ENCODE measurements around the gene ARHGAP26. TPM values are rescaled to one million over a fixed set of nuclear protein-coding genes. Genes with fewer than 3 reads are reported as not detected.

The ARHGAP26 gene
- total and polyA plus RNA-seq, 4 donors: 1.8 to 16.7 (median 4.1) TPM

GRCh38 chr5:143139585-143139984 is 369.4 kb downstream of the ARHGAP26 start:
- no peak overlapping the region for H3K4me3 ChIP-seq (ENCODE audit: low read depth in 1 of 3, low read length in 3 of 3)
- H3K27me3 ChIP-seq (ENCODE audit: control insufficient read depth in 4 of 4, insufficient read depth in 4 of 4, low read length in 3 of 4): no peaks in the 10 kb centered on the region
- TF ChIP-seq RAD21 (IDR thresholded peaks at IDR 0.05) (no peak), FOXA1 (IDR thresholded peaks at IDR 0.05) (no peak), NR2F2 (IDR thresholded peaks at IDR 0.05) (no peak), HNF4A (conservative IDR thresholded peaks at IDR 0.05) (no peak), YY1 (IDR thresholded peaks at IDR 0.05) (no peak), GABPA (IDR thresholded peaks at IDR 0.05 in 1 of 2, conservative IDR thresholded peaks at IDR 0.05 in 1 of 2) (no peak), EGR1 (IDR thresholded peaks at IDR 0.05; ENCODE audit: low read depth in 2 of 2) (no peak), HNF4G (IDR thresholded peaks at IDR 0.05) (no peak), RXRA (IDR thresholded peaks at IDR 0.05) (no peak)
- TF ChIP-seq, protein P1, sequence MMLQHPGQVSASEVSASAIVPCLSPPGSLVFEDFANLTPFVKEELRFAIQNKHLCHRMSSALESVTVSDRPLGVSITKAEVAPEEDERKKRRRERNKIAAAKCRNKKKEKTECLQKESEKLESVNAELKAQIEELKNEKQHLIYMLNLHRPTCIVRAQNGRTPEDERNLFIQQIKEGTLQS (IDR thresholded peaks at IDR 0.05): no peak
- no peak for DNase-seq (ENCODE audit: low spot score)
- H3K9ac ChIP-seq (ENCODE audit: low read depth in 1 of 2, low read length in 2 of 2): no peak overlapping the region
- no peaks in the 10 kb centered on the region for H3K9me3 ChIP-seq (ENCODE audit: control insufficient read depth in 4 of 4, low read length in 3 of 4)
- WGBS: 97% methylated on average over 9 of the region's 9 CpGs
- no peak overlapping the region for H3K27ac ChIP-seq (ENCODE audit: low read depth in 1 of 2, low read length in 2 of 2)
- no peaks in the 10 kb centered on the region for H3K36me3 ChIP-seq (ENCODE audit: control insufficient read depth in 4 of 4, insufficient read depth in 3 of 4, low read depth in 1 of 4, low read length in 3 of 4)
- peaks cover 3 to 24% (median 16%) of the 10 kb centered on the region in 4 donors for H3K4me1 ChIP-seq (ENCODE audit: control insufficient read depth in 4 of 4, insufficient read depth in 4 of 4, low read length in 3 of 4)

DNA sequence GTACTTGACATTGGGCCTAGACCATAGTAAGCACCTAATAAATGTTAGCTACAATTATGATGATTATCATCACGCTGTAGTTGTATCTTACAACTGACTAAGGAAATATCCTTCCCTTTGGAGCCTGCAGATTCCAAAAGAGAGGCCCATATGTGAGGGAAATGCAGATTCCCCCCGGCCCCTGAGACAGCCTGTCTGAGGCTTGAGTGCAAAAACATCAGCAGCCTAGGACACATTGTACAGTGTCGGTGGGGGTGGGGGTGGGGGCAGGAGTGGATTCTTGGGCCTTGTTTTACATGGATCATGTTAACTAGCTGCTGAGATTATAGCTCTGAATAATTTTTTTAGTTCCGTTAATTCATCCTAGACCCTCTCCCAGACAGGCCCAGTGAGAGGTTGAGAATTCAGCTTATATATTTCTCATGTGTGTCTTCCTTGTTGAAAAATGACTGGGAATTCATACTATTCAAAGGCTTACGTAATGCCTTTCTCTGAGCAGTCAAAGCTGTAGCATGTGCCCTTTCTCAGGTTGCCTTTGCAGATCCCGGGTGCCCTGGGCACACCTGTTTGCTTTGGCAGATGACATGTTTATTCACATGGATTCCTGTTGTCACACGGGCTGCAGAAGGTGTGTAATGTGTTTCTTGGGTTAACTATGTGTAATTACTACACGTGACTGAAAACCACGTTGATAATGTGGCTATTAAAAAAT is 370.5 kb downstream of the ARHGAP26 start:
- DNase-seq (ENCODE audit: low spot score): no peak
- no peaks in the 10 kb centered on the region for H3K36me3 ChIP-seq (ENCODE audit: control insufficient read depth in 4 of 4, insufficient read depth in 3 of 4, low read depth in 1 of 4, low read length in 3 of 4)

More for the DNA sequence above, 370.5 kb downstream of the ARHGAP26 start:
- Histone ChIP-seq H3K4me1 (ENCODE audit: control insufficient read depth in 4 of 4, insufficient read depth in 4 of 4, low read length in 3 of 4) (peaks cover 3 to 24% (median 16%) of the 10 kb centered on the region in 4 donors), H3K4me3 (ENCODE audit: low read depth in 1 of 3, low read length in 3 of 3) (no peak overlapping the region), H3K9me3 (ENCODE audit: control insufficient read depth in 4 of 4, low read length in 3 of 4) (no peaks in the 10 kb centered on the region), H3K27me3 (ENCODE audit: control insufficient read depth in 4 of 4, insufficient read depth in 4 of 4, low read length in 3 of 4) (no peaks in the 10 kb centered on the region), H3K9ac (ENCODE audit: low read depth in 1 of 2, low read length in 2 of 2) (no peak overlapping the region), H3K27ac (ENCODE audit: low read depth in 1 of 2, low read length in 2 of 2) (no peak overlapping the region)
- whole genome bisulfite sequencing: 53% methylated on average over 9 of the region's 9 CpGs
- TF ChIP-seq SP1 (IDR thresholded peaks at IDR 0.05) (peak; percentile 53), MAX (IDR thresholded peaks at IDR 0.05) (peak; percentile 93), GABPA (IDR thresholded peaks at IDR 0.05 in 1 of 2, conservative IDR thresholded peaks at IDR 0.05 in 1 of 2) (no peak), JUND (IDR thresholded peaks at IDR 0.05) (peak in 1 of 2 donors; percentile 64), RAD21 (IDR thresholded peaks at IDR 0.05) (peak; percentile 66 to 68), HNF4A (conservative IDR thresholded peaks at IDR 0.05) (peak; percentile 59 to 81), RXRA (IDR thresholded peaks at IDR 0.05) (peak; percentile 70 to 86), YY1 (IDR thresholded peaks at IDR 0.05) (peak; percentile 94), FOXA1 (IDR thresholded peaks at IDR 0.05) (peak; percentile 98), REST (IDR thresholded peaks at IDR 0.05) (no peak), FOXA2 (IDR thresholded peaks at IDR 0.05) (peak; percentile 99)
- TF ChIP-seq, protein P2, sequence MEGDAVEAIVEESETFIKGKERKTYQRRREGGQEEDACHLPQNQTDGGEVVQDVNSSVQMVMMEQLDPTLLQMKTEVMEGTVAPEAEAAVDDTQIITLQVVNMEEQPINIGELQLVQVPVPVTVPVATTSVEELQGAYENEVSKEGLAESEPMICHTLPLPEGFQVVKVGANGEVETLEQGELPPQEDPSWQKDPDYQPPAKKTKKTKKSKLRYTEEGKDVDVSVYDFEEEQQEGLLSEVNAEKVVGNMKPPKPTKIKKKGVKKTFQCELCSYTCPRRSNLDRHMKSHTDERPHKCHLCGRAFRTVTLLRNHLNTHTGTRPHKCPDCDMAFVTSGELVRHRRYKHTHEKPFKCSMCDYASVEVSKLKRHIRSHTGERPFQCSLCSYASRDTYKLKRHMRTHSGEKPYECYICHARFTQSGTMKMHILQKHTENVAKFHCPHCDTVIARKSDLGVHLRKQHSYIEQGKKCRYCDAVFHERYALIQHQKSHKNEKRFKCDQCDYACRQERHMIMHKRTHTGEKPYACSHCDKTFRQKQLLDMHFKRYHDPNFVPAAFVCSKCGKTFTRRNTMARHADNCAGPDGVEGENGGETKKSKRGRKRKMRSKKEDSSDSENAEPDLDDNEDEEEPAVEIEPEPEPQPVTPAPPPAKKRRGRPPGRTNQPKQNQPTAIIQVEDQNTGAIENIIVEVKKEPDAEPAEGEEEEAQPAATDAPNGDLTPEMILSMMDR (IDR thresholded peaks at IDR 0.05; ENCODE audit: low read depth, low read length, missing input control): no peak
- TF ChIP-seq, protein P3, sequence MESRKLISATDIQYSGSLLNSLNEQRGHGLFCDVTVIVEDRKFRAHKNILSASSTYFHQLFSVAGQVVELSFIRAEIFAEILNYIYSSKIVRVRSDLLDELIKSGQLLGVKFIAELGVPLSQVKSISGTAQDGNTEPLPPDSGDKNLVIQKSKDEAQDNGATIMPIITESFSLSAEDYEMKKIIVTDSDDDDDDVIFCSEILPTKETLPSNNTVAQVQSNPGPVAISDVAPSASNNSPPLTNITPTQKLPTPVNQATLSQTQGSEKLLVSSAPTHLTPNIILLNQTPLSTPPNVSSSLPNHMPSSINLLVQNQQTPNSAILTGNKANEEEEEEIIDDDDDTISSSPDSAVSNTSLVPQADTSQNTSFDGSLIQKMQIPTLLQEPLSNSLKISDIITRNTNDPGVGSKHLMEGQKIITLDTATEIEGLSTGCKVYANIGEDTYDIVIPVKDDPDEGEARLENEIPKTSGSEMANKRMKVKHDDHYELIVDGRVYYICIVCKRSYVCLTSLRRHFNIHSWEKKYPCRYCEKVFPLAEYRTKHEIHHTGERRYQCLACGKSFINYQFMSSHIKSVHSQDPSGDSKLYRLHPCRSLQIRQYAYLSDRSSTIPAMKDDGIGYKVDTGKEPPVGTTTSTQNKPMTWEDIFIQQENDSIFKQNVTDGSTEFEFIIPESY (IDR thresholded peaks at IDR 0.05): peak; percentile 45
- TF ChIP-seq, protein P1 (IDR thresholded peaks at IDR 0.05): peak; percentile 41

Measured in liver (tissue), 9 donors.